Measurements from ENCODE around the gene F13A1.

DNA sequence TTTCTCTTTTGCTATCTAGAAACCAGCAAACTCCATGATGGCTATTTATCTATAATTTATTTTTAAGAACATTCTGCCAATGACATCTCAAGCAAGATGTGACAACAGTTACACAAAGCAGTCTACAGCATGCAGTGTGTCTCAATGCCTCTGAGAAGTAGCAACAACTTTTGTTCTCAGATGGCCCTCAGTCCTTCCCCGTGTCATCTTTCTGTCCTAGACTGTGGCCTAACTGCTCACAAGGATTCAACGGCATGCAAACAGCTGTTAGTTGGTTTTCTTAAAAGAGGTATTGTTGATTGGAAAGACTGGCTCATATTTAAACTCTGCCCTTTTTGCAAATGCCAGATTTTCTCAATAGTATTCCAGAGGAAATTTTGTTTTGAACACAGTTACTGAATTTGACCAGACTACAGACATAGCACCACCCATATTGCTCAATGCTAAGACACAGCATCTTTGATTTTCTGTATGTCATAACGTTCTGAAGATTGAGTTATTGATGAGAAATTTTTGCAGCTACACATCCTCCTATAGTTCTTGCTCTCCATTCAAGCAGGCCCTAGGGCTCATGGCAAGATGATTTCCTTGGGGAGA is 26.1 kb upstream of the F13A1 start:
- TF ChIP-seq, protein P1, sequence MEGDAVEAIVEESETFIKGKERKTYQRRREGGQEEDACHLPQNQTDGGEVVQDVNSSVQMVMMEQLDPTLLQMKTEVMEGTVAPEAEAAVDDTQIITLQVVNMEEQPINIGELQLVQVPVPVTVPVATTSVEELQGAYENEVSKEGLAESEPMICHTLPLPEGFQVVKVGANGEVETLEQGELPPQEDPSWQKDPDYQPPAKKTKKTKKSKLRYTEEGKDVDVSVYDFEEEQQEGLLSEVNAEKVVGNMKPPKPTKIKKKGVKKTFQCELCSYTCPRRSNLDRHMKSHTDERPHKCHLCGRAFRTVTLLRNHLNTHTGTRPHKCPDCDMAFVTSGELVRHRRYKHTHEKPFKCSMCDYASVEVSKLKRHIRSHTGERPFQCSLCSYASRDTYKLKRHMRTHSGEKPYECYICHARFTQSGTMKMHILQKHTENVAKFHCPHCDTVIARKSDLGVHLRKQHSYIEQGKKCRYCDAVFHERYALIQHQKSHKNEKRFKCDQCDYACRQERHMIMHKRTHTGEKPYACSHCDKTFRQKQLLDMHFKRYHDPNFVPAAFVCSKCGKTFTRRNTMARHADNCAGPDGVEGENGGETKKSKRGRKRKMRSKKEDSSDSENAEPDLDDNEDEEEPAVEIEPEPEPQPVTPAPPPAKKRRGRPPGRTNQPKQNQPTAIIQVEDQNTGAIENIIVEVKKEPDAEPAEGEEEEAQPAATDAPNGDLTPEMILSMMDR (IDR thresholded peaks at IDR 0.05): no peak
- TF ChIP-seq POLR2A (IDR thresholded peaks at IDR 0.05): no peak

All from uterus (tissue), 2 donors.